COLO829 (cell line): Measurements from ENCODE around the gene RASL10B.
"Not testable (repeated sequence)": the region's sequence is repeated elsewhere in the genome, so short reads cannot be mapped to it uniquely, and the experiment has no call there.

Experiments used
- DNase-seq: peaks from one replicate; pipeline ENCODE4 v3.0.0; 2012; ENCODE audit warnings: low spot score

The RASL10B gene

DNA sequence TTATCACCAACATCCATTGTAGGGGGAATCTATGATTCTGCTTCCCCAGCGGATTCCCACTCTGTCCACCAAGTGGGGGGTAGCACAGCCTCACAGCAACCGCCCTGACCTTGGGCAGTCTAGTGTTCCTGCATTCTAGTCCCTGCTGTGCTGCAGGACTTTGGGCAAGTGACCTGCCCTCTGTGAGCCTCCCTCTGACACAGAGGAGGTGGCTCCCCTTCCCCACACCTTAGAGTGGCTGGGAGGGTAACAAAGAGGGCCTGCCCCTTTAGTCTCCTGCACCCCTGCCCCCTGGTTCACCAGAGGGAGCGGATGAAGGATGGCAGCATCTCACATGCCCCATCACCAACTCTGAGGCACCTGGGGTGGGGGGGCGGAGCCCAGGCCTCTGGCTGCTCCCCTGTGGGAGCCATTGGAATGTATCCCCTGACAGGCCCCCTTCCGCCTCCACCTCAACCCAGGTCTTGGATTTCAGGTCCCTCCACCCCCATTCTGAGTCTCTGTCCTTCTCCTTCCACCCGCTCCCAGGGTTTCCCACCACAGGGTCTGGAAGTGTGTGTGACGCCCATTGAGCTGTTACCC lies 11.5 kb downstream of the RASL10B start:
- DNase-seq = no peak

DNA sequence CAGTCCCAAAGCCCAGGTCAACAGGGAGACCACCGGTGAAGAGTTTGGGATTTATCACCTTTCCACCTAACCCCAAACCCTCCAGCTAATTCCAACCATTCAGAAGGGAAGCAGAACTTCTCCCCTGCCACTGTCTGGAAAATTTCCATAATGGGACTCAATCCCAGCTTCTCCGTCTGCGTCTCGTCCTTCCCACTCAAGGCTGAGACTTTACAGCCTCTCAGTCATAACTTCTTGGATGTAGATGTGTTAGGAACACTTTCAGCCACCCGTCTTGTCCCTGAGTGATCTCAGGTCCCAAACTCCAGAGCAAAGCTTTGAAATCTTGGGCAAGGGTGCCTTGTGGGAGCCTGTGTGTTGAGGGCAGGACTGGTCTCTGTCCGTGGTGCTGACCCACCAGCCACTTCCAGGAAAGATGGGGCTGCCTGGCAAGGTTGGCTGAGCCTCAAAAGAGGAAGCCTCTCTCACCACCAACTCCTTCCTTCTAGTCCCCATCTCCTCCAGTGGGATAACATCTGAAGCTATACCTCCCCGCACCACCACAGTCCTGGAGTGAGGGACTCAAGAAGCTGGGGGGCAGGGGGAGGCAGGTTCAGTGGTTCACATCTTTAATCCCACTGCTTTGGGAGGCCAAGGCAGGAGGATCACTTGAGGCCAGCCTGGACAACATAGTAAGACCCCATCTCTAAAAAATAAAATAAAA lies 12.3 kb downstream of the RASL10B start:
- peak; percentile 35 for DNase-seq

GRCh38 chr17:35744830-35745229 lies 13.4 kb downstream of the RASL10B start:
- DNase-seq = no peak

- no peak for DNase-seq
Observed at GRCh38 chr17:35745246-35745645, 13.8 kb downstream of the RASL10B start.

DNA sequence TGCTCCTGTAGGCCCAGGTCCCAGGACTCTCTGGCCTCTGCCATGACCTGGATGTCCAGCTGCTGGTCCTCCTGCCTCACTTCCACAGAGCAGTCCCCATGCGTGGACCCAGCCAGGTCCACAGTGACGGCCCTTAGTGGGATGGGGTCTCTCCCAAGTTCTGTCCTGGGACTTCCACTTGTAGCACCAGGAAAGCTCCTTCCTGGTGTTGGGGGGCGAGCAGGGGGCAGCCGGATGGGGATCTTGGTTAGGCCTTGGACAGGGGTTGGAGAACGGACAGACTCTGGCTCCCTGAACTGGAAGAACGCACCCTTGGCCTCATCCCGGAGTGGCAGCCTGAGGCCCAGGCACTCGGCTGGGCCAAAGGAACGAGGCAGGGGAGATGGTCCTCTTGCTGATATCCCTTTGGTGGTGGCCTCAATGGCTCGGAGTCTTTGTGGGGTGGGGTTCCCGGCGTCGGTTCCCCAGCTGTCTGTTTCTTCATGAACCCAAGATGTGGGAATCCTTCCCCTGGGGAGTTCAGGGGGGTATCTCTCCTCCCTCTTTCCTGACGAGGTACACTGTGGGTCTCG lies 14.4 kb downstream of the RASL10B start:
- DNase-seq = no peak

DNA sequence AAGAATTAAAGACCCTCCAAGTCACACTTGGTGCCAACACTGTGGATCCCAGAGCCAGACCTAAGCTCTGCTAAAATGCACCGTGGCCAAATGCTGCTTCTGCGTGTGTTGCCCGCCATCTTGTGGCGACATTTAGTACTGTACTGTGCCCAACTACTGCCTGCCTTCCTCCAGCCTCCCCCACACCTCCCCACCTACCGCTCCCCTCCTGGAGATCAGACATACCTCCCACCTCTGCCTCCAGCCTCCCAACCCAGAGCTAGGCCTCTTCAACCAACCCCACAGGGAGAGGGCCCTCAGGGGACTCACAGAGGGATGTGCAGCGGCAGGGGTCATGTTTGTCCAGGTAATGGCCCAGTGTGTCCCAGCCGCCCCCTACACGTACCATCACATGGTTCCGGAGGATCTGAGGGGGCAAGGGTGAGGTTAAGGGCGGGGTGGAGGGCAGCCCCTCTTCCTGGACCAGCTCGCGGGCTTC lies 16.1 kb downstream of the RASL10B start:
- peak; percentile 76 for DNase-seq

DNA sequence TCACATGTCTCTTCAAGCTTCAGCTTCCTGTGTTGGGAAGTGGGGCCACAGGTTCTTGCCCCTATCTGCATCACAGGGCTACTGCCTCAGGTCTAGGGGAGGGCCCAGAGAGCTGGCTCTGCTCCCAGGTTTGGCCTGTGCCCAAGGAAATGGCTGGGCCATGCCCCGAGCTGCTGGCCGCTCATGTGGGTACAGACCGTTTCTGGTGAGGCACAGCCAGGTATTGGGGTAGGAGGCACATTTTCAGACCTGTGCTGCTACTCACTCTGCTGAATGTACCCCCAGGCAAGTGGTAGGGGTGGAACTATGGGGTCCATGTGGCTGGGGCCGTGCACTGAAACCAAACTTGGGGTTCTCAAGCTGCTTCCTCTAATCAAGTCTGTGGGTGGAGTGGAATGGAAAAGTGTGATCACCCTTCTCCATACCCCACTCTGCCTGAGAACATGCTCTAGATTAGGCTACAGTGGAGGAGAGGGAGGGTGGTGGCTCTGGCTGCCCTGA lies 17.0 kb downstream of the RASL10B start:
- no peak for DNase-seq

DNA sequence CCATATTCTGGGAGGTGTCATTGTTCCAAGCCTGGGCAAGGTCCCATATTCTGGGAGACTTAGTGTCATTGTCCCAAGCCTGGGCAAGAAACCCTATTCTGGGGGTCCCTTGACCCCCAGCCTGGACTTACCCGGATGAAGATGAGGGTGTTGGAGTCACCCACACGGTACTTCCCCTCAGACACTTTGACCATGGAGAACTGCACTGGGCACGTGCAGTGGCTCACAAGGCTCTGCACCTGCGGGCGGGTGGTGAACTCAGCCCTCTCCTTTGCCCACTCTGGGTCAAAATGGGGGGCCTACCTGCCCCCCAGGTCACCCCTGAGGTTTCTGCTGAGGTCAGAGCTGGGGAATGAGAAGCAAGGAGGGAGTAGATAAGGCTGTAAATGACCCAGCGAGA lies 17.5 kb downstream of the RASL10B start:
- no peak for DNase-seq

DNA sequence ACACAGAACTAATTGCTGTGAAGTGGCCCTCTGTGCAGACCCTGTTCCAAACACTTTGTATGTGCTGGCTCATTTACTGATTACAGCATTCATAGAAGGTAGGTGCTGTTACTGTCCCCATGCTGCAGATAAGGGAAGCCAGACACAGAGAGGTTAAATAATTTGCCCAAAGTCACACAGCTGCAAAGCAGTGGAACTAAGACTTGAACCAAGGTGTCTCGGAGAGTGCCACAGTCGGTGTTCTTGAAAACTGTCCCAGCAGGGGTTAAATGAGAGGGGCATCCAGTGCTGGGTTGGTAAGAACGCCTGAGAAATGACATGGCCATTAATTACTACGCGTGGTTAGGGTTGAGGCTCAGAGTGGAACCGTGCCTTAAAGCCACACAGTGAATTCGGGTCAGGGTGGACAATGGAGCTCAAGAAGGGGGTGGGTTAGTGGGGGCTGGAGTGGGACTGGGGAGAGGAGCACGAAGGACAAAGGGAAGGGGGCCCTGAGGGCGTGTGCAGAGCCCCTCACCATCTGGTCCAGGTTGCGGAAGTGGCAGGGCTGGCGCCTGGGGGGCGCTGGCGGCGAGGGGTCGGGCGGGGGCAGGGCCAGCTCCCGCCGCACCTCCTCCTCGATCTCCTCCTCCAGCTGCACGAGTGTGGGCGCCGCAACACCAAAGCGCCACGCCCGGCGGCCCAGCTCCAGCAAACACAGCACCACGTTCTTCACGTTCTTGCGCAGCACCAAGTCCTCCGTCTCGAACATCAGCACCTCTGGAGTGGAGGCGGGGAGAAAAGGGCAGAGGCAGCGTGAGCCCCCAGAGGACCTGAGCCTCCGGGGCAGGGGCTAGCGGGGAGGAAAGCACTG lies 18.3 kb downstream of the RASL10B start:
- DNase-seq = no peak

DNA sequence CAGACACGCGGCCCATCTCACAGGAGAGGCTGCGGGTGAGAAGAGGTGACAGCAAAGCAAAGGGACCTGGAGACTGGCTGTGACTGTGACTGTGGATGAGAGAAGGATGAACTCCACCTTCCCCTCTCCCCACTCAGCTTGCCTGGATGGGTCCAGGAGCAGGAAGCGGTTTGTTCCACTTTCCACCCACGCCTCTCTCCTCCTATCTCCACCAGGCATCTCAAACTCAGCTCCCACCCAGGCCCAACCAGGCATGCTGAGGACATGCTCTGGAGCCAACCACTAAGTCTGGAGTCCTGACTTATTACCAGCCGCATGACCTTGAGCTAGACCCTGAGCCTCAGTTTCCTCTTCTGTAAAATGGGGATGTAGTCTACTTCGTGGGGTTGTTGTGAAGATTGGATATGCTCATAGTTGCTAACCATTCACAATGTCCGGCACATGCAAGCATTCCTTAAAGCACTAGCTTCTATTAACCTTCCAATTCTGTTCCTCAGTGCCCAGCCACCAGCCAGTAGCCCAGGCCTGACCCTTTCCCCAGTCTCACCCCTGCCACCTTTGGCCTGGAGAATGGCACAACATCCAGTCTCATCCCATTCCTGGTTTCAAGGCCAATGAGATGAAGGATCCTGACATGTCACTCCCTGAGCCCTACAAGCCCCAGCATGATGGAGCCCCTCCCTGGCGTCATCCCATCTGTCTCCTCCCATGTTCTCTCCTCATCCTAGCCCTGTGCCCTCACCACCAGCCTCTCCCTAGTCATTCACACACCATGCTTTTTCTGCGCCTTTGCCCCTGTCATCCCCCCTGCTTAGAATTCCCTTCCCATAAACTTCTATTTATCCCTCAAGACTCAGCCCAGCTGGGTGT lies 19.3 kb downstream of the RASL10B start:
- no peak for DNase-seq

- not testable (repeated sequence) for DNase-seq
Observed at GRCh38 chr17:35751541-35751940, 20.1 kb downstream of the RASL10B start.

- DNase-seq = no peak
Observed at GRCh38 chr17:35752471-35752870, 21.0 kb downstream of the RASL10B start.

GRCh38 chr17:35752945-35753764 lies 21.7 kb downstream of the RASL10B start, which contains the start of gene GAS2L2:
Gene GAS2L2 (minus strand): TSS chr17:35753239. CDS start chr17:35752850, 389 bp downstream.
- DNase-seq = no peak

DNA sequence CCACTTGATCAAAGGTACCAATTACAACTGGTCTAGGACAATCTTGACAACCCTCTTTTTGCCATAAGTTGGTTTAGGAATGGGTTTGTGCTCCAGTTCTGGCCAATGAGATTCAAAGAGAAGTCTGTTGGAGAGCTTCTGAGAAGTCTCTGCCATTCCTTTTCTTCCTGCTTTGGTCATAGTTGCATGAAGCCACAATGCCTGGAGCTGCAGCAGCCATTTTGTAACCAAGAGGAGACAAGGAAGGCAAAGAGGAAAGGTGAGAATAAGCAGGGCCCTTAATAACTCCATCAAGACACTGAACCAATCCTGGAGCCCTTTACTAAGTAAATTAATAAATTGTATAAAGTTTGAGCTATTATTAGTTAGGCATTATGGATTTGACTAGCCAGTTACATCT lies 25.8 kb downstream of the RASL10B start:
- DNase-seq = no peak

GRCh38 chr17:35760587-35760986 lies 29.1 kb downstream of the RASL10B start, which contains the start of gene C17orf50:
Gene C17orf50 (plus strand): TSS chr17:35760887. CDS start chr17:35760942, 55 bp downstream.
- no peak for DNase-seq

DNA sequence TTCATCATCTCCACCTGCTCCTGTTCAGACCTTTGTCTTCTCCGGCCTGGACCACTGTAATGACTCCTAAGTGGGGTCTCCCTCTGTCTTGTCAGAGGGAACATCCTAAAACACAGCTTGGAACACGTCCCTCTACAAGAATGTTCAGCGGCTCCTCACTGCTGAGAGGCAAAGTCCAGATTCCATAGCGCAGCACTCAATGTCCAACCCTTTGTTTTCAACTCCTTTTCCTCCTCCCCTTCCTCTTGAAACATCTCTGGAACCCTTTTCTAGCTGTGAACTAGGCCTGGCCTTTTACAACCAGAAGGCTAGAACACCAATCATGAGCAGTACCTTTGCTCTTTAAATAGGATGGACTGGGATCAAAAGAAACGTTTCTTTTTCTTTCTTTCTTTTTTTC lies 30.2 kb downstream of the RASL10B start:
- no peak for DNase-seq

DNA sequence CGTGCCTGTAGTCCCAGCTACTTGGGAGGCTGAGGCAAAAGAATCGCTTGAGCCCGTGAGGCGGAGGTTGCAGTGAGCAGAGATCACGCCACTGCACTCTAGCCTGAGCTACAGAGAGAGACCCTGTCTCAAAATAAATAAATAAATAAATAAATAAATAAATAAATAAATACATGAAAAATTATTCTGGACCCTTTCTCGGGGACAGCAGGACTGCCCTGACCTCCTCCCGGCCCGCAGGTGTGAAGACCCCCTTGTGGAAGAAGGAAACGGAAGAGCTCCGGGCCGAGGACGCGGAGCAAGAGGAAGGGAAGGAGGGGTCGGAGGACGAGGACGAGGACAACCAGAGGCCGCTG lies 32.3 kb downstream of the RASL10B start:
- no peak for DNase-seq

GRCh38 chr17:35764123-35764991 lies 32.9 kb downstream of the RASL10B start:
- DNase-seq = peak; percentile 76

GRCh38 chr17:35765086-35765710 lies 33.8 kb downstream of the RASL10B start:
- DNase-seq = no peak
